Medulla oblongata (tissue), 1 donor: ENCODE data around the gene THOC6.
"Not testable (repeated sequence)": the region's sequence is repeated elsewhere in the genome, so short reads cannot be mapped to it uniquely, and the experiment has no call there.

Experiments used
- DNase-seq: peaks from one replicate; pipeline ENCODE4 v3.0.0-alpha.2; 2015; ENCODE audit errors: extremely low spot score

Gene THOC6

GRCh38 chr16:3054965-3055733, 31.3 kb downstream of the THOC6 start:
- no peak for DNase-seq

GRCh38 chr16:3055734-3056115, 31.9 kb downstream of the THOC6 start:
- DNase-seq: peak; percentile 17

- no peak for DNase-seq
These were observed 32.7 kb downstream of the THOC6 start for GRCh38 chr16:3056336-3057180.

GRCh38 chr16:3057181-3058138, 33.6 kb downstream of the THOC6 start:
- no peak for DNase-seq

GRCh38 chr16:3058139-3059030, 34.5 kb downstream of the THOC6 start:
- DNase-seq: peak; percentile 34

- DNase-seq: peak; percentile 89
These were observed 35.3 kb downstream of the THOC6 start for GRCh38 chr16:3059041-3059722.

GRCh38 chr16:3059723-3060242, 35.9 kb downstream of the THOC6 start:
- no peak for DNase-seq

GRCh38 chr16:3060339-3061127, 36.7 kb downstream of the THOC6 start:
- DNase-seq: no peak

GRCh38 chr16:3062553-3062952, 38.7 kb downstream of the THOC6 start:
- DNase-seq: no peak

- no peak for DNase-seq
These were observed 40.0 kb downstream of the THOC6 start for GRCh38 chr16:3063625-3064386.

GRCh38 chr16:3065069-3065741, 41.4 kb downstream of the THOC6 start, which contains the start of gene IL32:
Gene IL32 (plus strand): TSS chr16:3065640. CDS start chr16:3065812, 172 bp downstream.
- no peak for DNase-seq

- no peak for DNase-seq
These were observed 42.1 kb downstream of the THOC6 start for GRCh38 chr16:3065742-3066439.

- no peak for DNase-seq
These were observed 42.6 kb downstream of the THOC6 start for GRCh38 chr16:3066440-3066748.

GRCh38 chr16:3068487-3068886, 44.7 kb downstream of the THOC6 start:
- DNase-seq: no peak

GRCh38 chr16:3069146-3069545, 45.3 kb downstream of the THOC6 start:
- DNase-seq: not testable (repeated sequence)

- no peak for DNase-seq
These were observed 46.8 kb downstream of the THOC6 start for GRCh38 chr16:3070608-3071111.

GRCh38 chr16:3071655-3072054, 47.8 kb downstream of the THOC6 start:
- DNase-seq: no peak
